ENCODE results near the gene NRP1.

Gene NRP1

DNA sequence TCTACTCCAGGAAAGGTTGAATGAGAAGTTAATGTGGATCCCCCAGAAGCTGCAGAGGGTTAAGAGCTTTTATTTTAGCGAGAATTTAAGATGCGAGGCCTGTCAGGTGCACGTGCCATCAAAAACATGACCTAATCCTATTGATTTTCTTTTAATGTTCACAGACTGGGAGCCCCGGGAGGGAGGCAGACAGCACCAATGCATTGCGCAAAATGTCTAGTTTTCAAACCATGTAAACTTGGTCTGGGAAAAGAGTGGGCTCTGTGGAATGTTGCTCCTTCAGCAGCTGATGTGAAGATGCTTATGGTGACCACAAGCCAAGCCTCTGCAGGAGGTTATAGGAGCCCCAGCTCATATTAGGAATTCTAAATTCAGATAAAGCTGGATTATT, 204.5 kb downstream of the NRP1 start:
- DNase-seq, result no peak
- Histone ChIP-seq H3K36me3 (replicated peaks; ENCODE audit: insufficient read depth, low read length) (no peaks in the 10 kb centered on the region), H3K27me3 (replicated peaks; ENCODE audit: insufficient read depth, low read length) (no peaks in the 10 kb centered on the region), H3K4me3 (ENCODE audit: low read length) (no peak overlapping the region), H2AFZ (ENCODE audit: low read length) (no peak overlapping the region), H3K9me2 (replicated peaks; ENCODE audit: insufficient read depth, low read length) (no peaks in the 10 kb centered on the region), H3K79me2 (ENCODE audit: low read length) (no peaks in the 10 kb centered on the region), H3K4me1 (ENCODE audit: low read length) (no peaks in the 10 kb centered on the region), H3K4me2 (ENCODE audit: low read depth, low read length) (no peak overlapping the region), H4K20me1 (ENCODE audit: insufficient read depth, low read length) (no peaks in the 10 kb centered on the region), H3K27ac (ENCODE audit: low read length) (no peak overlapping the region), H3F3A (ENCODE audit: insufficient read depth, low read length) (no peaks in the 10 kb centered on the region), H3K9ac (ENCODE audit: low read length) (no peak overlapping the region), H3K9me3 (replicated peaks; ENCODE audit: insufficient read depth, low read length) (no peaks in the 10 kb centered on the region)
- TF ChIP-seq CTCF (IDR thresholded peaks at IDR 0.05; ENCODE audit: low read length) (no peak), EZH2phosphoT487 (IDR thresholded peaks at IDR 0.05; ENCODE audit: low read length) (no peak), EZH2 (optimal IDR thresholded peaks at IDR 0.05; ENCODE audit: low read depth, low read length) (no peak)

- Histone ChIP-seq H3K4me3 (ENCODE audit: low read length) (no peak overlapping the region), H3K9me3 (replicated peaks; ENCODE audit: insufficient read depth, low read length) (no peaks in the 10 kb centered on the region), H3K4me1 (ENCODE audit: low read length) (no peaks in the 10 kb centered on the region), H2AFZ (ENCODE audit: low read length) (no peak overlapping the region), H3K27me3 (replicated peaks; ENCODE audit: insufficient read depth, low read length) (no peaks in the 10 kb centered on the region), H3K9ac (ENCODE audit: low read length) (no peak overlapping the region), H3K36me3 (replicated peaks; ENCODE audit: insufficient read depth, low read length) (no peaks in the 10 kb centered on the region), H3K27ac (ENCODE audit: low read length) (no peak overlapping the region), H3F3A (ENCODE audit: insufficient read depth, low read length) (no peaks in the 10 kb centered on the region), H3K79me2 (ENCODE audit: low read length) (no peaks in the 10 kb centered on the region), H3K4me2 (ENCODE audit: low read depth, low read length) (no peak overlapping the region), H4K20me1 (ENCODE audit: insufficient read depth, low read length) (no peaks in the 10 kb centered on the region), H3K9me2 (replicated peaks; ENCODE audit: insufficient read depth, low read length) (no peaks in the 10 kb centered on the region)
- TF ChIP-seq EZH2phosphoT487 (IDR thresholded peaks at IDR 0.05; ENCODE audit: low read length), result no peak
- no peak for TF ChIP-seq EZH2 (optimal IDR thresholded peaks at IDR 0.05; ENCODE audit: low read depth, low read length)
- TF ChIP-seq CTCF (IDR thresholded peaks at IDR 0.05; ENCODE audit: low read length), result no peak
- no peak for DNase-seq
Observed at GRCh38 chr10:33129141-33129995, 205.1 kb downstream of the NRP1 start.

DNA sequence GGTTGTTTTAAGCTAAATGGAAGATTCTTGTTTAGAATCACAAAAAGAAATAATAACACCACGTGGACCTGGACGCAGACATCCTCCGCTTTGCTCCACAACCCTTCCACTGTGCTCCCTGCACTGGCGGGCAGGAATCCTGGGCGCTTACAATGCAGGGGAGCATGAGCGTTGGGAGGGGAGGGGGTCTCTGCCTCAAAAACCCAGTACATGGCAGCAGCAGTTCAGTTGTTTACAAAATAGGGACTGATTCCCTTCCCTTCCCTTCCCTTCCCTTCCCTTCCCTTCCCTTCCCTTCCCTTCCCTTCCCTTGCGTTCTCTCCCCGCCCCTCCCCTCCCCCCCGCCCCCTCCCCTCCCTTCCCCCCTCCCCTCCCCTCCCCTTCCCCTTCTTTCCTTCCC, 206.8 kb downstream of the NRP1 start:
- DNase-seq, result no peak
- H3F3A ChIP-seq (ENCODE audit: insufficient read depth, low read length), result no peaks in the 10 kb centered on the region
- no peaks in the 10 kb centered on the region for H3K9me3 ChIP-seq (replicated peaks; ENCODE audit: insufficient read depth, low read length)
- H3K27me3 ChIP-seq (replicated peaks; ENCODE audit: insufficient read depth, low read length), result no peaks in the 10 kb centered on the region
- H3K4me2 ChIP-seq (ENCODE audit: low read depth, low read length), result no peak overlapping the region
- H3K4me3 ChIP-seq (ENCODE audit: low read length), result no peak overlapping the region
- H3K79me2 ChIP-seq (ENCODE audit: low read length), result no peaks in the 10 kb centered on the region
- no peaks in the 10 kb centered on the region for H3K9me2 ChIP-seq (replicated peaks; ENCODE audit: insufficient read depth, low read length)
- no peaks in the 10 kb centered on the region for H3K4me1 ChIP-seq (ENCODE audit: low read length)
- H3K36me3 ChIP-seq (replicated peaks; ENCODE audit: insufficient read depth, low read length), result no peaks in the 10 kb centered on the region
- H2AFZ ChIP-seq (ENCODE audit: low read length), result no peak overlapping the region
- H3K9ac ChIP-seq (ENCODE audit: low read length), result no peak overlapping the region
- H3K27ac ChIP-seq (ENCODE audit: low read length), result no peak overlapping the region
- no peak for TF ChIP-seq CTCF (IDR thresholded peaks at IDR 0.05; ENCODE audit: low read length)
- no peak for TF ChIP-seq EZH2phosphoT487 (IDR thresholded peaks at IDR 0.05; ENCODE audit: low read length)
- TF ChIP-seq EZH2 (optimal IDR thresholded peaks at IDR 0.05; ENCODE audit: low read depth, low read length), result no peak
- H4K20me1 ChIP-seq (ENCODE audit: insufficient read depth, low read length), result no peaks in the 10 kb centered on the region
